ENCODE measurements around the gene ELOA. TPM values are rescaled to one million over a fixed set of nuclear protein-coding genes. Genes with fewer than 3 reads are reported as not detected.

The ELOA gene
- total and polyA plus RNA-seq, 9 of the 15 experiments (the other 6 are each of a cell fraction or from before 2014, with no cell fraction given) = 31.9 to 98.6 (median 61.3) TPM

DNA sequence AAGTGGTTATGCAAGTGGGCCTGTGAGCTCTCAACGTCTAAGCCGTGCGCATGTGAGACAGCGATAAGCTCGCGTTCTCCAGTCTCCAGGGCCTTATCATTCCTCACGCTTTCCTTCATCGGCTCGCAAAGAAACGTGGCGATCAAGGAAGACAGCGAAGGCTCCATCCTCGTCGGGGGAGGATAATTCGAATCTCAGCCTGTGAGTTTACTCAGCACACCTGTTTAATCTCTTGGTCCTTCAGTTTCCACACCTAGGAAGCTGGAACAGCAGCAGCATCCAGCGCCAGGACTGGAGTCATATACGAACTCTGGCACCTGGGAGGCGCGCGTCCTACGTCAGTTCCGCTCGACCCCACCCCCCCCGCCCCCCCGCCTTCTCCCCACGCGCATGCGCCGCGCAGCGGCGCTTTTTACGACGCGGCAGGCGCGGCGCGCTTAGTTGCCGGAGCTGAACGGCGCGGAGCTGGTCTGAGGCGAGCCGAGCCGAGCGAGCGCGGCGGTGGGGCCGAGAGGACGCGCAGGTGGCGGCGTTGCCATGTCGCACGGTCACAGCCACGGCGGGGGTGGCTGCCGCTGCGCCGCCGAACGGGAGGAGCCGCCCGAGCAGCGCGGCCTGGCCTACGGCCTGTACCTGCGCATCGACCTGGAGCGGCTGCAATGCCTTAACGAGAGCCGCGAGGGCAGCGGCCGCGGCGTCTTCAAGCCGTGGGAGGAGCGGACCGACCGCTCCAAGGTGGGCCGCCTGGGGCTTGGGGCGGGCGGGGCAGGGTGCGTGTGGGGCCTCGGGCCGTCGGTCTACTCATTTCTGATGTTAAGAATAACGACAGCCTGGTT, 34.9 kb downstream of the ELOA start, which contains the start of gene PITHD1 (continued):
- TF ChIP-seq, protein P1, sequence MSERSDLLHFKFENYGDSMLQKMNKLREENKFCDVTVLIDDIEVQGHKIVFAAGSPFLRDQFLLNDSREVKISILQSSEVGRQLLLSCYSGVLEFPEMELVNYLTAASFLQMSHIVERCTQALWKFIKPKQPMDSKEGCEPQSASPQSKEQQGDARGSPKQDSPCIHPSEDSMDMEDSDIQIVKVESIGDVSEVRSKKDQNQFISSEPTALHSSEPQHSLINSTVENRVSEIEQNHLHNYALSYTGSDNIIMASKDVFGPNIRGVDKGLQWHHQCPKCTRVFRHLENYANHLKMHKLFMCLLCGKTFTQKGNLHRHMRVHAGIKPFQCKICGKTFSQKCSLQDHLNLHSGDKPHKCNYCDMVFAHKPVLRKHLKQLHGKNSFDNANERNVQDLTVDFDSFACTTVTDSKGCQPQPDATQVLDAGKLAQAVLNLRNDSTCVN (CRISPR knock-in tag; IDR thresholded peaks at IDR 0.05) = no peak
- peak; percentile 83 for TF ChIP-seq TAF1 (IDR thresholded peaks at IDR 0.05; ENCODE audit: control insufficient read depth, extremely low read depth, insufficient read depth, low read length, severe bottlenecking)
- no peak for TF ChIP-seq U2AF2 (optimal IDR thresholded peaks at IDR 0.05; ENCODE audit: low read depth, low read length)
- TF ChIP-seq KDM5B (IDR thresholded peaks at IDR 0.05; ENCODE audit: insufficient replicate concordance, low read depth, low read length) = peak; percentile 96
- no peak for TF ChIP-seq ZNF121 (CRISPR knock-in tag; conservative IDR thresholded peaks at IDR 0.05)
- TF ChIP-seq, protein P2, sequence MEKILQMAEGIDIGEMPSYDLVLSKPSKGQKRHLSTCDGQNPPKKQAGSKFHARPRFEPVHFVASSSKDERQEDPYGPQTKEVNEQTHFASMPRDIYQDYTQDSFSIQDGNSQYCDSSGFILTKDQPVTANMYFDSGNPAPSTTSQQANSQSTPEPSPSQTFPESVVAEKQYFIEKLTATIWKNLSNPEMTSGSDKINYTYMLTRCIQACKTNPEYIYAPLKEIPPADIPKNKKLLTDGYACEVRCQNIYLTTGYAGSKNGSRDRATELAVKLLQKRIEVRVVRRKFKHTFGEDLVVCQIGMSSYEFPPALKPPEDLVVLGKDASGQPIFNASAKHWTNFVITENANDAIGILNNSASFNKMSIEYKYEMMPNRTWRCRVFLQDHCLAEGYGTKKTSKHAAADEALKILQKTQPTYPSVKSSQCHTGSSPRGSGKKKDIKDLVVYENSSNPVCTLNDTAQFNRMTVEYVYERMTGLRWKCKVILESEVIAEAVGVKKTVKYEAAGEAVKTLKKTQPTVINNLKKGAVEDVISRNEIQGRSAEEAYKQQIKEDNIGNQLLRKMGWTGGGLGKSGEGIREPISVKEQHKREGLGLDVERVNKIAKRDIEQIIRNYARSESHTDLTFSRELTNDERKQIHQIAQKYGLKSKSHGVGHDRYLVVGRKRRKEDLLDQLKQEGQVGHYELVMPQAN (IDR thresholded peaks at IDR 0.05; ENCODE audit: borderline replicate concordance) = peak; percentile 97; the same call in 1 of the 2 replicates
- no peak for TF ChIP-seq IRF2 (CRISPR knock-in tag; IDR thresholded peaks at IDR 0.05)
- peak; percentile 91 for TF ChIP-seq MEIS2 (IDR thresholded peaks at IDR 0.05; ENCODE audit: partially characterized antibody)
- TF ChIP-seq NFATC3 (IDR thresholded peaks at IDR 0.05) = peak; percentile 96
- TF ChIP-seq, protein P3, sequence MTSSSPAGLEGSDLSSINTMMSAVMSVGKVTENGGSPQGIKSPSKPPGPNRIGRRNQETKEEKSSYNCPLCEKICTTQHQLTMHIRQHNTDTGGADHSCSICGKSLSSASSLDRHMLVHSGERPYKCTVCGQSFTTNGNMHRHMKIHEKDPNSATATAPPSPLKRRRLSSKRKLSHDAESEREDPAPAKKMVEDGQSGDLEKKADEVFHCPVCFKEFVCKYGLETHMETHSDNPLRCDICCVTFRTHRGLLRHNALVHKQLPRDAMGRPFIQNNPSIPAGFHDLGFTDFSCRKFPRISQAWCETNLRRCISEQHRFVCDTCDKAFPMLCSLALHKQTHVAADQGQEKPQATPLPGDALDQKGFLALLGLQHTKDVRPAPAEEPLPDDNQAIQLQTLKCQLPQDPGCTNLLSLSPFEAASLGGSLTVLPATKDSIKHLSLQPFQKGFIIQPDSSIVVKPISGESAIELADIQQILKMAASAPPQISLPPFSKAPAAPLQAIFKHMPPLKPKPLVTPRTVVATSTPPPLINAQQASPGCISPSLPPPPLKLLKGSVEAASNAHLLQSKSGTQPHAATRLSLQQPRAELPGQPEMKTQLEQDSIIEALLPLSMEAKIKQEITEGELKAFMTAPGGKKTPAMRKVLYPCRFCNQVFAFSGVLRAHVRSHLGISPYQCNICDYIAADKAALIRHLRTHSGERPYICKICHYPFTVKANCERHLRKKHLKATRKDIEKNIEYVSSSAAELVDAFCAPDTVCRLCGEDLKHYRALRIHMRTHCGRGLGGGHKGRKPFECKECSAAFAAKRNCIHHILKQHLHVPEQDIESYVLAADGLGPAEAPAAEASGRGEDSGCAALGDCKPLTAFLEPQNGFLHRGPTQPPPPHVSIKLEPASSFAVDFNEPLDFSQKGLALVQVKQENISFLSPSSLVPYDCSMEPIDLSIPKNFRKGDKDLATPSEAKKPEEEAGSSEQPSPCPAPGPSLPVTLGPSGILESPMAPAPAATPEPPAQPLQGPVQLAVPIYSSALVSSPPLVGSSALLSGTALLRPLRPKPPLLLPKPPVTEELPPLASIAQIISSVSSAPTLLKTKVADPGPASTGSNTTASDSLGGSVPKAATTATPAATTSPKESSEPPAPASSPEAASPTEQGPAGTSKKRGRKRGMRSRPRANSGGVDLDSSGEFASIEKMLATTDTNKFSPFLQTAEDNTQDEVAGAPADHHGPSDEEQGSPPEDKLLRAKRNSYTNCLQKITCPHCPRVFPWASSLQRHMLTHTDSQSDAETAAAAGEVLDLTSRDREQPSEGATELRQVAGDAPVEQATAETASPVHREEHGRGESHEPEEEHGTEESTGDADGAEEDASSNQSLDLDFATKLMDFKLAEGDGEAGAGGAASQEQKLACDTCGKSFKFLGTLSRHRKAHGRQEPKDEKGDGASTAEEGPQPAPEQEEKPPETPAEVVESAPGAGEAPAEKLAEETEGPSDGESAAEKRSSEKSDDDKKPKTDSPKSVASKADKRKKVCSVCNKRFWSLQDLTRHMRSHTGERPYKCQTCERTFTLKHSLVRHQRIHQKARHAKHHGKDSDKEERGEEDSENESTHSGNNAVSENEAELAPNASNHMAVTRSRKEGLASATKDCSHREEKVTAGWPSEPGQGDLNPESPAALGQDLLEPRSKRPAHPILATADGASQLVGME (CRISPR knock-in tag; IDR thresholded peaks at IDR 0.05) = no peak
- TF ChIP-seq TCF7 (IDR thresholded peaks at IDR 0.05; ENCODE audit: borderline replicate concordance) = peak; percentile 71; the same call in 1 of the 2 replicates
- peak; percentile 82; the same call in 1 of the 2 replicates for TF ChIP-seq NCOA1 (IDR thresholded peaks at IDR 0.05; ENCODE audit: low read depth)
- no peak for TF ChIP-seq CHD4 (IDR thresholded peaks at IDR 0.05; ENCODE audit: insufficient read depth, insufficient replicate concordance, low read depth, low read length, poor library complexity, severe bottlenecking)
- peak in 1 of 2 experiments; percentile 32; a peak in 1 of 4 replicates for TF ChIP-seq SRF (CRISPR knock-in tag; IDR thresholded peaks at IDR 0.05)
- no peak for TF ChIP-seq ETV6 (IDR thresholded peaks at IDR 0.05; ENCODE audit: borderline replicate concordance in 1 of 2, low read depth in 2 of 2, low read length in 1 of 2)
- TF ChIP-seq ETV6 (CRISPR knock-in tag; IDR thresholded peaks at IDR 0.05; ENCODE audit: borderline replicate concordance) = peak; percentile 78; the same call in 1 of the 2 replicates
- TF ChIP-seq C11orf30 (IDR thresholded peaks at IDR 0.05; ENCODE audit: low read depth) = peak; percentile 93

Data from K562 (cell line).